Activated T-cell treated with anti-CD3 and anti-CD28 coated beads, Interleukin-2, amount 50 U/mL, for 72 hours (primary cell): ENCODE results near the gene NFIB. TPM values are rescaled to one million over a fixed set of nuclear protein-coding genes. Genes with fewer than 3 reads are reported as not detected.

Experiments
- ATAC-seq, 2 donors: fragments of 150-1000 bp; cut with Tn5 transposase; replicated peaks in 1 of 2; 2 replicates each; pipeline ENCODE4 v1.10.0; 2021; ENCODE audit warnings: moderate library complexity in 2 of 2, mild to moderate bottlenecking in 1 of 2
- DNase-seq, 2 donors: peaks; one replicate each; pipeline ENCODE4 v3.0.0; 2021 to 2022; ENCODE audit warnings: mixed read lengths in 1 of 2
- H3K27ac Mint-ChIP-seq: one replicate; pipeline ENCODE4 v1.8.0; 2022; ENCODE audit warnings: mild to moderate bottlenecking, moderate library complexity, mixed read lengths
- H3K27me3 Mint-ChIP-seq: one replicate; pipeline ENCODE4 v1.8.0; 2022; ENCODE audit warnings: low read depth, mixed read lengths
- H3K36me3 Mint-ChIP-seq, 2 donors: one replicate each; pipeline ENCODE4 v1.8.0; 2022; ENCODE audit warnings: mixed read lengths in 2 of 2, mild to moderate bottlenecking in 1 of 2; ENCODE audit not compliant: insufficient read depth in 2 of 2
- H3K4me1 Mint-ChIP-seq: one replicate; pipeline ENCODE4 v1.8.0; 2022; ENCODE audit warnings: low read depth, mixed read lengths
- H3K4me3 Mint-ChIP-seq, 2 donors: one replicate each; pipeline ENCODE4 v1.8.0; 2022; ENCODE audit warnings: mild to moderate bottlenecking in 2 of 2, mixed read lengths in 2 of 2, moderate library complexity in 2 of 2
- H3K9me3 Mint-ChIP-seq, 2 donors: one replicate each; pipeline ENCODE4 v1.8.0; 2022; ENCODE audit warnings: mixed read lengths in 2 of 2
- total RNA-seq, 2 donors: library from RNA; stranded (reverse); gene quantifications; one replicate each; pipeline ENCODE4 v1.2.3, GENCODE V29; 2022

The NFIB gene
- total RNA-seq, 2 donors from 2014 or later = not detected

- H3K27me3 Mint-ChIP-seq = no peaks in the 10 kb centered on the region
- H3K4me3 Mint-ChIP-seq = no peak overlapping the region
- DNase-seq (no peak), ATAC-seq (no peak)
- no peaks in the 10 kb centered on the region for H3K9me3 Mint-ChIP-seq
- no peaks in the 10 kb centered on the region for H3K4me1 Mint-ChIP-seq
- no peak overlapping the region for H3K27ac Mint-ChIP-seq
- H3K36me3 Mint-ChIP-seq = no peaks in the 10 kb centered on the region
Observed at GRCh38 chr9:14340994-14341393, 27.1 kb upstream of the NFIB start.

- no peaks in the 10 kb centered on the region for H3K27me3 Mint-ChIP-seq
- no peak for DNase-seq
- ATAC-seq = no peak
- no peaks in the 10 kb centered on the region for H3K4me1 Mint-ChIP-seq
- no peaks in the 10 kb centered on the region for H3K36me3 Mint-ChIP-seq
- no peak overlapping the region for H3K4me3 Mint-ChIP-seq
- H3K27ac Mint-ChIP-seq = no peak overlapping the region
- no peaks in the 10 kb centered on the region for H3K9me3 Mint-ChIP-seq
Observed at GRCh38 chr9:14340219-14340873, 26.4 kb upstream of the NFIB start.

GRCh38 chr9:14339746-14340145 is 25.8 kb upstream of the NFIB start:
- Mint-ChIP-seq H3K36me3 (no peaks in the 10 kb centered on the region), H3K27me3 (peaks cover 3% of the 10 kb centered on the region), H3K4me1 (no peaks in the 10 kb centered on the region), H3K27ac (no peak overlapping the region), H3K4me3 (no peak overlapping the region), H3K9me3 (no peaks in the 10 kb centered on the region)
- no peak for DNase-seq
- ATAC-seq = no peak

GRCh38 chr9:14337615-14338014 is 23.7 kb upstream of the NFIB start:
- DNase-seq (no peak), ATAC-seq (no peak)
- Mint-ChIP-seq H3K27me3 (peaks cover 7% of the 10 kb centered on the region), H3K4me3 (no peak overlapping the region), H3K4me1 (no peaks in the 10 kb centered on the region), H3K9me3 (no peaks in the 10 kb centered on the region), H3K36me3 (no peaks in the 10 kb centered on the region), H3K27ac (no peak overlapping the region)

- Mint-ChIP-seq H3K4me1 (no peaks in the 10 kb centered on the region), H3K4me3 (no peak overlapping the region), H3K27ac (no peak overlapping the region), H3K9me3 (no peaks in the 10 kb centered on the region), H3K36me3 (no peaks in the 10 kb centered on the region), H3K27me3 (peaks cover 11% of the 10 kb centered on the region)
- DNase-seq (no peak), ATAC-seq (no peak)
Observed at GRCh38 chr9:14336244-14336643, 22.3 kb upstream of the NFIB start.

GRCh38 chr9:14331120-14331519 is 17.2 kb upstream of the NFIB start:
- H3K36me3 Mint-ChIP-seq = no peaks in the 10 kb centered on the region
- no peak for DNase-seq
- no peaks in the 10 kb centered on the region for H3K4me1 Mint-ChIP-seq
- no peaks in the 10 kb centered on the region for H3K9me3 Mint-ChIP-seq
- H3K4me3 Mint-ChIP-seq = no peak overlapping the region
- H3K27ac Mint-ChIP-seq = no peak overlapping the region
- no peak for ATAC-seq
- H3K27me3 Mint-ChIP-seq = peaks cover 45% of the 10 kb centered on the region

- H3K27me3 Mint-ChIP-seq = peaks cover 57% of the 10 kb centered on the region
- H3K9me3 Mint-ChIP-seq = no peaks in the 10 kb centered on the region
- no peak overlapping the region for H3K27ac Mint-ChIP-seq
- ATAC-seq (no peak), DNase-seq (no peak)
- no peak overlapping the region for H3K4me3 Mint-ChIP-seq
- H3K4me1 Mint-ChIP-seq = peaks cover 9% of the 10 kb centered on the region
- H3K36me3 Mint-ChIP-seq = peaks cover 4% of the 10 kb centered on the region in 2 donors
Observed at GRCh38 chr9:14327036-14327435, 13.1 kb upstream of the NFIB start.

- H3K9me3 Mint-ChIP-seq = no peaks in the 10 kb centered on the region
- H3K4me1 Mint-ChIP-seq = peaks cover 16% of the 10 kb centered on the region
- peak; percentile 80 to 87 for ATAC-seq
- peak; percentile 36 to 47 for DNase-seq
- peaks cover 61% of the 10 kb centered on the region for H3K27me3 Mint-ChIP-seq
- H3K27ac Mint-ChIP-seq = peak overlapping the region; percentile 87
- H3K4me3 Mint-ChIP-seq = no peak overlapping the region
- peaks cover 4% of the 10 kb centered on the region in 2 donors for H3K36me3 Mint-ChIP-seq
Observed at GRCh38 chr9:14326264-14326826, 12.4 kb upstream of the NFIB start.

- no peaks in the 10 kb centered on the region for H3K9me3 Mint-ChIP-seq
- no peak overlapping the region for H3K4me3 Mint-ChIP-seq
- peaks cover 28% of the 10 kb centered on the region for H3K4me1 Mint-ChIP-seq
- peaks cover 58% of the 10 kb centered on the region for H3K27me3 Mint-ChIP-seq
- H3K27ac Mint-ChIP-seq = no peak overlapping the region
- peaks cover 4% of the 10 kb centered on the region in 2 donors for H3K36me3 Mint-ChIP-seq
- ATAC-seq = no peak
- no peak for DNase-seq
Observed at GRCh38 chr9:14325147-14325546, 11.2 kb upstream of the NFIB start.

GRCh38 chr9:14323985-14324650 is 10.2 kb upstream of the NFIB start:
- H3K4me3 Mint-ChIP-seq = no peak overlapping the region
- peaks cover 56% of the 10 kb centered on the region for H3K27me3 Mint-ChIP-seq
- H3K4me1 Mint-ChIP-seq = peaks cover 28% of the 10 kb centered on the region
- H3K9me3 Mint-ChIP-seq = no peaks in the 10 kb centered on the region
- DNase-seq = no peak
- ATAC-seq = no peak
- peaks cover 4% of the 10 kb centered on the region in 2 donors for H3K36me3 Mint-ChIP-seq
- H3K27ac Mint-ChIP-seq = no peak overlapping the region

GRCh38 chr9:14323083-14323971 is 9.4 kb upstream of the NFIB start:
- ATAC-seq (no peak), DNase-seq (no peak)
- peaks cover 4% of the 10 kb centered on the region in 2 donors for H3K36me3 Mint-ChIP-seq
- H3K27ac Mint-ChIP-seq = peak overlapping the region; percentile 39
- peak overlapping the region; percentile 87 for H3K4me3 Mint-ChIP-seq
- H3K9me3 Mint-ChIP-seq = no peaks in the 10 kb centered on the region
- H3K4me1 Mint-ChIP-seq = peaks cover 28% of the 10 kb centered on the region
- peaks cover 60% of the 10 kb centered on the region for H3K27me3 Mint-ChIP-seq

- Mint-ChIP-seq H3K9me3 (no peaks in the 10 kb centered on the region), H3K4me1 (peaks cover 28% of the 10 kb centered on the region), H3K4me3 (peak overlapping the region; percentile 87), H3K27me3 (peaks cover 60% of the 10 kb centered on the region), H3K36me3 (peaks cover 4 to 6% of the 10 kb centered on the region in 2 donors), H3K27ac (peak overlapping the region; percentile 39)
- ATAC-seq (peak; percentile 78 to 82), DNase-seq (peak; percentile 80 to 85)
Observed at GRCh38 chr9:14322211-14323082, 8.5 kb upstream of the NFIB start.
